ENCODE data around the gene SORL1.

The SORL1 gene

DNA sequence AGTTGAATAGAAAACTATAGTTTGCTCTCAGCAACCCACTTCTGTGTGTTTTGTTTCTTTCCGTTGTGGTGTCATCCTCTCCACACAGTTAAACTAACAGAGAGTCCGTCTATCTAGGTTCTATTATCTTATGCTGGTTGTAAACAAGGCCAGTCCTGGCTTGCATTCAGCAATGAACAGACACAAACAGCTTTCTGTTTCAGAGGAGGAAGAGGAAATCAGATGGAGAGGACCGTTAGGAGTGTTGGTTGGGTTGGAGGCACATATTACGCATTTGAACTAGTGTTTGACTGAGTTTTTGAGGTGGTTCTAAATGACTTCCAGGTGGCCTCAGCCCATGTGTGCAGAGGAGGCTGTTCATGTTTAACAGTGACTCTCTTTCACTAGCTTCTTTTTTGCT, 130.2 kb downstream of the SORL1 start:
- no peaks in the 10 kb centered on the region for H3K4me1 ChIP-seq (ENCODE audit: control insufficient read depth, insufficient read depth, low read length)
- no peaks in the 10 kb centered on the region for H3K9me3 ChIP-seq (ENCODE audit: control insufficient read depth, low read length)
- no peak overlapping the region for H3K27ac ChIP-seq (ENCODE audit: insufficient read depth, low read depth, low read length, poor library complexity, severe bottlenecking)
- WGBS, 2 experiments = 92 to 95% methylated on average over 4 of the region's 4 CpGs
- peaks cover 8% of the 10 kb centered on the region for H3K36me3 ChIP-seq (ENCODE audit: control insufficient read depth, insufficient read depth, low read length)
- no peaks in the 10 kb centered on the region for H3K27me3 ChIP-seq (ENCODE audit: control insufficient read depth, insufficient read depth, low read length, poor library complexity, severe bottlenecking)
- H3K4me3 ChIP-seq (ENCODE audit: insufficient read depth, low read depth, low read length) = no peak overlapping the region

- H3K36me3 ChIP-seq (ENCODE audit: control insufficient read depth, insufficient read depth, low read length) = peaks cover 6% of the 10 kb centered on the region
- H3K9me3 ChIP-seq (ENCODE audit: control insufficient read depth, low read length) = no peaks in the 10 kb centered on the region
- no peak overlapping the region for H3K4me3 ChIP-seq (ENCODE audit: insufficient read depth, low read depth, low read length)
- H3K27ac ChIP-seq (ENCODE audit: insufficient read depth, low read depth, low read length, poor library complexity, severe bottlenecking) = no peak overlapping the region
- 94% methylated on average over 2 of the region's 3 CpGs for WGBS, 2 experiments
- no peaks in the 10 kb centered on the region for H3K4me1 ChIP-seq (ENCODE audit: control insufficient read depth, insufficient read depth, low read length)
- H3K27me3 ChIP-seq (ENCODE audit: control insufficient read depth, insufficient read depth, low read length, poor library complexity, severe bottlenecking) = no peaks in the 10 kb centered on the region
Observed at GRCh38 chr11:121583825-121584224, 131.7 kb downstream of the SORL1 start.

DNA sequence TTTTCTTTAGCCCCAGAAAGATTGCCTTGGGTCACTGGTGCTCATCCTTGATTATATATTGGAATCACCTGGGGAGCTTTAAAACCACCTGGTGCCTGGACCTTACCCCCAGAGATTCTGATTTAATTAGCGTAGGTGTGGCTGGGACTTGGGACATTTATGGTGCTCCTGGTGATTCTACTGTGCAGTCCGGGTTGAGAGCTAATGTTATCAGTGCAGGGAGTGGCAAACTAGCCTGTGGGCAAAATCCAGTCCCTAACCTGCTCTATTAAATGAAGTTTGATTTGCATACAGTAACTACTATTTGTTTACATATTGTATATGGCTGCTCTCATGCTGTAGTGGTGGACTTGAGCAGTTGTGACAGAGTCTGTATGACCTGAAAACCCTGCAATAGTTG, 134.6 kb downstream of the SORL1 start:
- H3K4me1 ChIP-seq (ENCODE audit: control insufficient read depth, insufficient read depth, low read length) = peaks cover 4% of the 10 kb centered on the region
- no peak overlapping the region for H3K4me3 ChIP-seq (ENCODE audit: insufficient read depth, low read depth, low read length)
- no peaks in the 10 kb centered on the region for H3K27me3 ChIP-seq (ENCODE audit: control insufficient read depth, insufficient read depth, low read length, poor library complexity, severe bottlenecking)
- no peak overlapping the region for H3K27ac ChIP-seq (ENCODE audit: insufficient read depth, low read depth, low read length, poor library complexity, severe bottlenecking)
- 93 to 94% methylated on average over 2 of the region's 2 CpGs for WGBS, 2 experiments
- peaks cover 4% of the 10 kb centered on the region for H3K36me3 ChIP-seq (ENCODE audit: control insufficient read depth, insufficient read depth, low read length)
- no peaks in the 10 kb centered on the region for H3K9me3 ChIP-seq (ENCODE audit: control insufficient read depth, low read length)

DNA sequence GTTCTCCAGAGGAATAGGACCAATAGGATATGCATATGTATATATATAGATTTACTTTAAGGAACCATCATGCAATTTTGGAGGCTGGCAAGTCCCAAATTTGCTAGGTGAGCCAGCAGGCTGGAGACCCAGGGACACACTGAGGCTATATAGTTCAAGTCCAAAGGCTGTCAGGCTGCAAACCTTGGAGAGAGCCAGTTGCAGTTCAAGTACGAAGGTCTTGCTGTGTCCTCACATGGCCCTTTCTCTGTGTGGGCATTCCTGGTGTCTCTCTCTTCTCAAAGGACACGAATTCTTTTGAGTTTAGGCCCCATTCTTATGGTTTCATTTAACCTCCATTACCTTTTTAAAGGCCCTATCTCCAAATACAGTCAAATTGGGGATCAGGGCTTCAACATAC, 135.1 kb downstream of the SORL1 start:
- Histone ChIP-seq H3K27me3 (ENCODE audit: control insufficient read depth, insufficient read depth, low read length, poor library complexity, severe bottlenecking) (no peaks in the 10 kb centered on the region), H3K36me3 (ENCODE audit: control insufficient read depth, insufficient read depth, low read length) (peaks cover 8% of the 10 kb centered on the region), H3K4me1 (ENCODE audit: control insufficient read depth, insufficient read depth, low read length) (peaks cover 4% of the 10 kb centered on the region), H3K9me3 (ENCODE audit: control insufficient read depth, low read length) (no peaks in the 10 kb centered on the region), H3K4me3 (ENCODE audit: insufficient read depth, low read depth, low read length) (no peak overlapping the region), H3K27ac (ENCODE audit: insufficient read depth, low read depth, low read length, poor library complexity, severe bottlenecking) (no peak overlapping the region)
- whole genome bisulfite sequencing, 2 experiments = 82 to 94% methylated on average over 2 of the region's 2 CpGs

DNA sequence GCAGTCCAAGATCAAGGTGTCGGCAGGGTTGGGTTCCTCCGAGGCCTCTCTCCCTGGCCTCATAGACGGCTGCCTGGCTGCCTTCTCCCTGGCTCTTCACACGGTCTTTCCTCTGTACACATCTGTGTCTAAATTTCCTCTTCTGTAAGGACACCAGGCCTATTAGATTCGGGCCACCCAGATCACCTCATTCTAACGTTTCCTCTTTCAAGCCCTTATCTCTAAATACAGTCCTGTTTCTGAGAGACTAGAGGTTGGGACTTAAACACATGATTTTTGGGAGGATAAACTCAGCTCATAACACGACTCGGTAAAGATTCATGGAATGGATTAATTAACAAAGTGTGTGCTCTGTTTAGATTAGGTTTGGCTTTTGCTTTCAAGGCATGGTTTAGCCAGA, 136.6 kb downstream of the SORL1 start:
- WGBS, 2 experiments = 79 to 83% methylated on average over 8 of the region's 8 CpGs
- no peaks in the 10 kb centered on the region for H3K9me3 ChIP-seq (ENCODE audit: control insufficient read depth, low read length)
- H3K36me3 ChIP-seq (ENCODE audit: control insufficient read depth, insufficient read depth, low read length) = peaks cover 13% of the 10 kb centered on the region
- no peaks in the 10 kb centered on the region for H3K27me3 ChIP-seq (ENCODE audit: control insufficient read depth, insufficient read depth, low read length, poor library complexity, severe bottlenecking)
- no peak overlapping the region for H3K27ac ChIP-seq (ENCODE audit: insufficient read depth, low read depth, low read length, poor library complexity, severe bottlenecking)
- peaks cover 4% of the 10 kb centered on the region for H3K4me1 ChIP-seq (ENCODE audit: control insufficient read depth, insufficient read depth, low read length)
- H3K4me3 ChIP-seq (ENCODE audit: insufficient read depth, low read depth, low read length) = no peak overlapping the region

- 87 to 92% methylated on average over 5 of the region's 5 CpGs for WGBS, 2 experiments
- Histone ChIP-seq H3K27ac (ENCODE audit: insufficient read depth, low read depth, low read length, poor library complexity, severe bottlenecking) (no peak overlapping the region), H3K36me3 (ENCODE audit: control insufficient read depth, insufficient read depth, low read length) (peaks cover 13% of the 10 kb centered on the region)
Observed at GRCh38 chr11:121589946-121590537, 137.9 kb downstream of the SORL1 start.

GRCh38 chr11:121590772-121591404, 138.8 kb downstream of the SORL1 start:
- Histone ChIP-seq H3K4me3 (ENCODE audit: insufficient read depth, low read depth, low read length) (no peak overlapping the region), H3K9me3 (ENCODE audit: control insufficient read depth, low read length) (no peaks in the 10 kb centered on the region), H3K36me3 (ENCODE audit: control insufficient read depth, insufficient read depth, low read length) (peaks cover 13% of the 10 kb centered on the region), H3K27me3 (ENCODE audit: control insufficient read depth, insufficient read depth, low read length, poor library complexity, severe bottlenecking) (no peaks in the 10 kb centered on the region), H3K27ac (ENCODE audit: insufficient read depth, low read depth, low read length, poor library complexity, severe bottlenecking) (no peak overlapping the region), H3K4me1 (ENCODE audit: control insufficient read depth, insufficient read depth, low read length) (peaks cover 4% of the 10 kb centered on the region)
- 90 to 91% methylated on average over 12 of the region's 12 CpGs for WGBS, 2 experiments

More at GRCh38 chr11:121589946-121590537, 137.9 kb downstream of the SORL1 start:
- Histone ChIP-seq H3K9me3 (ENCODE audit: control insufficient read depth, low read length) (no peaks in the 10 kb centered on the region), H3K4me3 (ENCODE audit: insufficient read depth, low read depth, low read length) (no peak overlapping the region), H3K4me1 (ENCODE audit: control insufficient read depth, insufficient read depth, low read length) (peaks cover 4% of the 10 kb centered on the region), H3K27me3 (ENCODE audit: control insufficient read depth, insufficient read depth, low read length, poor library complexity, severe bottlenecking) (no peaks in the 10 kb centered on the region)

- Histone ChIP-seq H3K9me3 (ENCODE audit: control insufficient read depth, low read length) (no peaks in the 10 kb centered on the region), H3K4me1 (ENCODE audit: control insufficient read depth, insufficient read depth, low read length) (peaks cover 4% of the 10 kb centered on the region), H3K27me3 (ENCODE audit: control insufficient read depth, insufficient read depth, low read length, poor library complexity, severe bottlenecking) (no peaks in the 10 kb centered on the region), H3K36me3 (ENCODE audit: control insufficient read depth, insufficient read depth, low read length) (peaks cover 19% of the 10 kb centered on the region), H3K27ac (ENCODE audit: insufficient read depth, low read depth, low read length, poor library complexity, severe bottlenecking) (no peak overlapping the region), H3K4me3 (ENCODE audit: insufficient read depth, low read depth, low read length) (no peak overlapping the region)
- 45 to 56% methylated on average over 3 of the region's 3 CpGs for WGBS, 2 experiments
Observed at GRCh38 chr11:121591405-121592033, 139.4 kb downstream of the SORL1 start.

DNA sequence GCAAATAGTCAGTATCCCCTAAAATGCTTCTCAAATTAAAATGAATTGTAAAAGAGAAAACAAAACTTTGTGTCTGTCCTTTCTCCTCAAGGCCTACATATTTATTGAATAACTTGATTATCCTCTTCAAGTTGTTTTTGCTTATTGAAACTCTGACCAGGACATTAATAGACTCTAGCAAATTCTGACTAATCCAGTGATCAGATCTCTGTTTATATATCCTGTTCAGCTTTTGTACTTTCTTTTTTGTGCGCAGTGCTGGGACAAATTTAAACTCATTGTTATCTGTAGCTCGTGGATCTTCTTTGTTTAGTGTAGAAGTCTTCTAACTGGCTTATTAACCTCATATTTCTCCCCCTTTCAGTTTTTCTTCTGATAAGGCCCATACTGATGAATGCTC, 140.6 kb downstream of the SORL1 start:
- Histone ChIP-seq H3K36me3 (ENCODE audit: control insufficient read depth, insufficient read depth, low read length) (peaks cover 19% of the 10 kb centered on the region), H3K4me3 (ENCODE audit: insufficient read depth, low read depth, low read length) (no peak overlapping the region), H3K27ac (ENCODE audit: insufficient read depth, low read depth, low read length, poor library complexity, severe bottlenecking) (no peak overlapping the region), H3K9me3 (ENCODE audit: control insufficient read depth, low read length) (no peaks in the 10 kb centered on the region), H3K4me1 (ENCODE audit: control insufficient read depth, insufficient read depth, low read length) (peaks cover 4% of the 10 kb centered on the region), H3K27me3 (ENCODE audit: control insufficient read depth, insufficient read depth, low read length, poor library complexity, severe bottlenecking) (no peaks in the 10 kb centered on the region)
- WGBS, 2 experiments = 91 to 100% methylated on average over 2 of the region's 2 CpGs

GRCh38 chr11:121595717-121596161, 143.6 kb downstream of the SORL1 start:
- Histone ChIP-seq H3K4me1 (ENCODE audit: control insufficient read depth, insufficient read depth, low read length) (no peaks in the 10 kb centered on the region), H3K9me3 (ENCODE audit: control insufficient read depth, low read length) (no peaks in the 10 kb centered on the region), H3K27me3 (ENCODE audit: control insufficient read depth, insufficient read depth, low read length, poor library complexity, severe bottlenecking) (no peaks in the 10 kb centered on the region), H3K27ac (ENCODE audit: insufficient read depth, low read depth, low read length, poor library complexity, severe bottlenecking) (no peak overlapping the region), H3K4me3 (ENCODE audit: insufficient read depth, low read depth, low read length) (no peak overlapping the region), H3K36me3 (ENCODE audit: control insufficient read depth, insufficient read depth, low read length) (peaks cover 18% of the 10 kb centered on the region)
- WGBS, 2 experiments = 95 to 96% methylated on average over 13 to 14 of the region's 15 CpGs
